ENCODE results near the gene IFNL3. TPM values are rescaled to one million over a fixed set of nuclear protein-coding genes. Genes with fewer than 3 reads are reported as not detected.
A peak's percentile ranks its signal among the peaks of the same experiment; 100 is the strongest.
"Not testable (repeated sequence)": the region's sequence is repeated elsewhere in the genome, so short reads cannot be mapped to it uniquely, and the experiment has no call there.

The IFNL3 gene
- polyA plus RNA-seq, 1 donor, result not detected

DNA sequence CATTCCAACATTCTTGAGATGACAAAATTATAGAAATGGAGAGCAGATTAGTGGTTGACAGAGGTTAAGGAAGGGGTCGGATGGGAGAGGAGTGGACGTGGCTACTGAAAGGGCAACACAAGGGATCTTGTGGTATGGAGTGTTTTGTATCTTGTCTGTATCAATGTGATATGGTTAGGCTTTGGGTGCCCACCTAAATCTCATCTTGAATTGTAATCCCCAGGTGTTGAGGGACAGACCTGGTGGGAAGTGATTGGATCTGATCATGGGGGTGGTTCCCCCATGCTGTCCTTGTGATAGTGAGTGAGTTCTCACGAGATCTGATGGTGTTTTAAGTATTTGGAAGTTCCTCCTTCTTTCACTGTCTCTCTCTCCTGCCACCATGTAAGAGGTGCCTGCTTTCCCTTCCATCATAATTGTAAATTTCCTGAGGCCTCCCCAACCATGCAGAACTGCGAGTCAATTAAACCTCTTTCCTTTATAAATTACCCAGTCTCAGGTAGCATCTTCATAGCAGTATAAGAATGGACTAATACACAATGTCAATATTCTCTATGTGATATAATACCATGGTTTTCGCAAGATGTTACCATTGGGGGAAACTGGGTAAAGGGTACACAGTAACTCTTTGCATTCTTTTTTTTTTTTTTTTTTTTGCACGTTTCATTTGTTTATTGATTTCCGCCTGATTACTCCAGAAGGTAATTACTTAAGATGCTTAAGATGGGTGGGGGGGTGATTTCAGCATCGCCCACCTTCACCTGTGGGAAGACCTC is 8.8 kb upstream of the IFNL3 start:
- Histone ChIP-seq H3K27me3 (ENCODE audit: control insufficient read depth, insufficient read depth, low read length) (peaks cover 22% of the 10 kb centered on the region), H3K4me1 (ENCODE audit: control insufficient read depth, insufficient read depth, low read length) (peaks cover 7% of the 10 kb centered on the region), H3K9me3 (ENCODE audit: control insufficient read depth, low read depth, low read length) (no peaks in the 10 kb centered on the region), H3K36me3 (ENCODE audit: control insufficient read depth, insufficient read depth, low read length) (no peaks in the 10 kb centered on the region), H3K27ac (ENCODE audit: low read length) (no peak overlapping the region), H3K4me3 (ENCODE audit: low read length) (no peak overlapping the region)
- 92% methylated on average over 2 of the region's 8 CpGs for WGBS (ENCODE audit: insufficient coverage, low lambda C conversion rate)
- no peak for DNase-seq

DNA sequence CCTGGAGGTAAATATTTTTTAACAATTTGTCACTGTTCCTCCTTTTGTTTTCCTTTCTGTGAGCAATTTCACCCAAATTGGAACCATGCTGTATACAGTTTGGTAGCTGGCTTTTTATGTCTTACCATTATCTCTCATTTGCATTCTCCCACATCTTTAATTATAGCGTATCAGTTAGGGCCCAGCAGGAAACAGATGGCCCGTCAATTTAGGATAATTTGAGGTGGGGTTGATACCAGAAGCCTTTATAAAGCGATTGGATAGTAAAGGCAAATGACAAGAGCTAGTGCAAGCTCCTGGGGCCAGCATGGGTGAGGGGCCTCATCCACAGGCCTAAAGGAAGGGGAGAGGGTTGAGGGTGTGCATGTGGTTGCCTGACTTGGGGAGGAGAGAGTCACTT is 7.7 kb upstream of the IFNL3 start:
- H3K36me3 ChIP-seq (ENCODE audit: control insufficient read depth, insufficient read depth, low read length), result no peaks in the 10 kb centered on the region
- H3K9me3 ChIP-seq (ENCODE audit: control insufficient read depth, low read depth, low read length), result peaks cover 5% of the 10 kb centered on the region
- DNase-seq, result no peak
- 80% methylated on average over 1 of the region's 3 CpGs for WGBS (ENCODE audit: insufficient coverage, low lambda C conversion rate)
- peaks cover 32% of the 10 kb centered on the region for H3K27me3 ChIP-seq (ENCODE audit: control insufficient read depth, insufficient read depth, low read length)
- H3K4me1 ChIP-seq (ENCODE audit: control insufficient read depth, insufficient read depth, low read length), result peaks cover 12% of the 10 kb centered on the region
- H3K4me3 ChIP-seq (ENCODE audit: low read length), result no peak overlapping the region
- no peak overlapping the region for H3K27ac ChIP-seq (ENCODE audit: low read length)

DNA sequence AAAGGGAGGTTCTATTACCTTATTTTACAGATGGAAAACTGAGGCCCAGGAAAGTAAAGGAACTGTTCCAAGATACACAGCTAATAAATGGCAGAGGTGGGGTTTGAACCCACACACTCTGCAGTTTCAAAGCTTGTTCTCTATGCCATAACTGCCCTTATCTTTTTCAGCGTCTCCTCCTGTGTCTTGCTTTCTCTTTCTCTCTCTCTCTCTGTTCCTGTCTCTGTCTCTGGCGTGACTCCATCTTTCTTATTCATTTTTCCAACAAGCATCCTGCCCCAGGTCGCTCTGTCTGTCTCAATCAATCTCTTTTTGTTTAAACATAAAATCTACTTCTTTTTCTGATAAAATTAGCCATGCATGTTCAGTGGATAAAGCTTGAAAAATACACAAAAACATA is 7.0 kb upstream of the IFNL3 start:
- H3K9me3 ChIP-seq (ENCODE audit: control insufficient read depth, low read depth, low read length), result peaks cover 5% of the 10 kb centered on the region
- peaks cover 17% of the 10 kb centered on the region for H3K4me1 ChIP-seq (ENCODE audit: control insufficient read depth, insufficient read depth, low read length)
- H3K27ac ChIP-seq (ENCODE audit: low read length), result no peak overlapping the region
- no peaks in the 10 kb centered on the region for H3K36me3 ChIP-seq (ENCODE audit: control insufficient read depth, insufficient read depth, low read length)
- peaks cover 38% of the 10 kb centered on the region for H3K27me3 ChIP-seq (ENCODE audit: control insufficient read depth, insufficient read depth, low read length)
- no peak overlapping the region for H3K4me3 ChIP-seq (ENCODE audit: low read length)
- no peak for DNase-seq
- WGBS (ENCODE audit: insufficient coverage, low lambda C conversion rate), result 47% methylated on average over 3 of the region's 3 CpGs

DNA sequence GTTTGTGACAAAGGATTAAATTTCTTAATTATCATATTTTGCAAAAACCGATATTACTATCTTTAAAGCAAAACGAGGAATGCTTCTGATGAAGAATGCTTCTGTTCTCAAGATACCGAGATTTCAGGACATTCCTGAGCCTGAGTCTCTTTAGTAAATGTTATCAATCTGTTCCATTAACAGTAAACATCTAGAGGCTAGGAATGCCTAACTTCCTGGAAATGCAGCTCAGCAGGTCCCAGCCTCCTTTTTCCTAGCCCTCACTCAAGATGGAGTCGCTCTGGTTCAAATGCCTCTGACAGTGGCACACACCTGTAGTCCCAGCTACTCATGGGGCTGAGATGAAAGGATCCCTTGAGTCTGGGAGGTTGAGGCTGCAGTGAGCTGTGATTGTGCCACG is 6.3 kb upstream of the IFNL3 start:
- Histone ChIP-seq H3K27ac (ENCODE audit: low read length) (no peak overlapping the region), H3K36me3 (ENCODE audit: control insufficient read depth, insufficient read depth, low read length) (no peaks in the 10 kb centered on the region), H3K4me3 (ENCODE audit: low read length) (no peak overlapping the region), H3K9me3 (ENCODE audit: control insufficient read depth, low read depth, low read length) (peaks cover 5% of the 10 kb centered on the region), H3K4me1 (ENCODE audit: control insufficient read depth, insufficient read depth, low read length) (peaks cover 17% of the 10 kb centered on the region), H3K27me3 (ENCODE audit: control insufficient read depth, insufficient read depth, low read length) (peaks cover 36% of the 10 kb centered on the region)
- WGBS (ENCODE audit: insufficient coverage, low lambda C conversion rate), result no CpG with 5 or more reads among the region's 5 CpGs
- DNase-seq, result no peak

DNA sequence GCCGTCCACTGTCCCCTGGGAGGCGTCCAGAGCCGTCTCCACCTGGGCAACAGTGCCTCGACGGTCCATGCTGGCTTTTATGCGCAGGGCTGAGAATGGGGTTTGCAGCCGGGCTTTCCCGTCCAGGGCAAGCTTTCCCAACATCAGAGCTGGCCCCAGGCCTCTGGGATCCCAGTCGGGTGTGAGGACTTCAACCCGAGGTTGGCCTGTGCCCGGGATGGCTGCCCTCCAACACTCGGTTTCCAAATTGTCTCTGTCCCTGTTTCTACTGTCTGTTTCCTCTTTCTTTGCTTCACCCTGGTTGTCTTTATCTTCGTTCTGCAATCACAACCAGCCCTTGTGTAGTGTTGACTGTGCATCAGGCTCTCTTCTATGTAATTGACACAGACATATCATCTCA is 4.0 kb upstream of the IFNL3 start, which contains the start of gene IFNL4:
TSS of gene IFNL4 (minus strand) at position 51 of the 400 bp plus-strand sequence.
- Histone ChIP-seq H3K4me3 (ENCODE audit: low read length) (no peak within 1 kb of the TSS), H3K27me3 (ENCODE audit: control insufficient read depth, insufficient read depth, low read length) (peaks cover 36% of the 10 kb centered on the region), H3K4me1 (ENCODE audit: control insufficient read depth, insufficient read depth, low read length) (peaks cover 11% of the 10 kb centered on the region), H3K27ac (ENCODE audit: low read length) (no peak within 1 kb of the TSS), H3K36me3 (ENCODE audit: control insufficient read depth, insufficient read depth, low read length) (no peaks in the 10 kb centered on the region), H3K9me3 (ENCODE audit: control insufficient read depth, low read depth, low read length) (peaks cover 5% of the 10 kb centered on the region)
- WGBS (ENCODE audit: insufficient coverage, low lambda C conversion rate), result 51% methylated on average over 2 of the region's 13 CpGs
- no peak for DNase-seq

DNA sequence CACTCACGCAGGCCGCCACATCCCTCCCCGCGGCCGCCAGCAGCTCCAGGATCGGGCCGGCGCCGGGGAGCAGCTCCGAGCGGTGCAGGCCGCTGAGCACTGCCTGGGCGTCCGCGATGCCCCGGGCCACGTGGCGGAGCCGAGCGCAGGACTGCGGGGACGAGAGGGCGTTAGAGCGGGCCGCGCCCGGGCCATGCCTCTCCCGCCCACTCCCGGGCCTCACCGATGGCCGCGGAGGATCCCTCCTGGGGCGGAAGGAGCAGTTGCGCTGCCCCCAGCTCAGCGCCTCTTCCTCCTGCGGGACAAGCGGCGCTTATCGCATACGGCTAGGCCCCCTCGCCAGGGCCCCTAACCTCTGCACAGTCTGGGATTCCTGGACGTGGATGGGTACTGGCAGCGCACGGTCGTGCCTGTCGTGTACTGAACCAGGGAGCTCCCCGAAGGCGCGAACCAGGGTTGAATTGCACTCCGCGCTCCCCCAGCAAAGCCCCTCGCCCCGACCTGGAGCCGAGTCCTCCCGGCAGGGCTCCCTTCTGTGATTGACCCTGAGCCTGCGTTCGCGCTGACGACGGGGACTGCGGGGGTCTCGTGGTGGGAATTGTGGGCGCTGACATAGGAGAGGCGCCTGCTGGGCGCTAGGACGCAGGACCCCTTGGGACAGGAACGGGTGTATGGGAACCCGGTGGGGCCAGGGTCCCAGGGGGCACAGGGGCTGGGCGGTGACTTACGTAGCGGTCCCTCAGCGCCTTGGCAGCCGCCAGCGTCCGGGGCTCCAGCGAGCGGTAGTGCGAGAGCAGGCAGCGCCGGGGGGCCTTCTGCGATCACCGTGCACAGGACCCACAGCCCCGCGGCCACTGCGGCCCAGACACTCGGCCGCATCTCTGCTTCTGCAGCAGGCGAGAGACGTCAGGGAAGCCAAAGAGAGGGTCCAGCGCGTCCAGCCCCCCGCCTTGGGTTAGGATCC is 3.2 kb upstream of the IFNL3 start:
- Histone ChIP-seq H3K9me3 (ENCODE audit: control insufficient read depth, low read depth, low read length) (peaks cover 5% of the 10 kb centered on the region), H3K27ac (ENCODE audit: low read length) (no peak overlapping the region), H3K27me3 (ENCODE audit: control insufficient read depth, insufficient read depth, low read length) (peaks cover 36% of the 10 kb centered on the region), H3K4me3 (ENCODE audit: low read length) (no peak overlapping the region), H3K36me3 (ENCODE audit: control insufficient read depth, insufficient read depth, low read length) (no peaks in the 10 kb centered on the region), H3K4me1 (ENCODE audit: control insufficient read depth, insufficient read depth, low read length) (peaks cover 11% of the 10 kb centered on the region)
- peak in 1 of 2 donors; percentile 64 for DNase-seq
- no CpG with 5 or more reads among the region's 92 CpGs for WGBS (ENCODE audit: insufficient coverage, low lambda C conversion rate)

DNA sequence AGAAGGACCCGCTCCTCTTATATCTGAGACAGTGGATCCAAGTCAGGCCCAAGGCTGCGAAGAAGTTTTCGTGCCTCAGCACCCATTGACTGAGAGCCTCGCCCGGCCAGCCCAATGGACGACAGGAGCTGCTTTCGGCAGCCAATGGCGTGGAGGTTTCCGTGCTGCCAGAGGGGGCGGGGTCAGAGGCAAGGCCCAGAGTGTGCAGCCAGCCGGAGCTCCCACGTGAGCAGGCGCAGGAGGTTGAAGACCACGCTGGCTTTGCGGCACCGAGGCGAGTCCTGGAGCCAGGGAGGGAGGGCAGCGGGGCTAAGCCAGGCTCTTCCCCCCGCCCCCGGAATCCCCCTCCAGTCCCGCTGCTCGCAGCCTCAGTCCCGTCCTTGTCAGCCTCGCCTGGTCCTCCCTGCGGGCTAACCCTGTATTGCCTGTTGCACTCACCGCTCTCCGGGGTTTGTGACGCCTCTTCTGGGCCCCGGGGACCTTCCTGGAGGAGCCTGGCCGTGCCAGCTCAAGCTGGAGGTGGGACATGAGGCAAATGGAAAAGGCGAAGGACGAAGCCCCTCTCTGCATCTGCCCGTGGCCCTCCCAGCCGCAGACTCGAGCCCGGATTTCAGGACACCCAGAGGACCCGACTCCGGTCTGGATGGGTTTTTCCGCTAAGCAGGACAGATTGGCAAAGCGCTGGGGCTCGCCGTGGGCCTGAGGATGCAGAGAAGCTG is 2.3 kb upstream of the IFNL3 start:
- DNase-seq, result peak in 1 of 2 donors; percentile 25
- no CpG with 5 or more reads among the region's 42 CpGs for WGBS (ENCODE audit: insufficient coverage, low lambda C conversion rate)
- Histone ChIP-seq H3K36me3 (ENCODE audit: control insufficient read depth, insufficient read depth, low read length) (no peaks in the 10 kb centered on the region), H3K27me3 (ENCODE audit: control insufficient read depth, insufficient read depth, low read length) (peaks cover 36% of the 10 kb centered on the region), H3K4me1 (ENCODE audit: control insufficient read depth, insufficient read depth, low read length) (peaks cover 11% of the 10 kb centered on the region), H3K4me3 (ENCODE audit: low read length) (no peak overlapping the region), H3K9me3 (ENCODE audit: control insufficient read depth, low read depth, low read length) (peaks cover 5% of the 10 kb centered on the region), H3K27ac (ENCODE audit: low read length) (no peak overlapping the region)

DNA sequence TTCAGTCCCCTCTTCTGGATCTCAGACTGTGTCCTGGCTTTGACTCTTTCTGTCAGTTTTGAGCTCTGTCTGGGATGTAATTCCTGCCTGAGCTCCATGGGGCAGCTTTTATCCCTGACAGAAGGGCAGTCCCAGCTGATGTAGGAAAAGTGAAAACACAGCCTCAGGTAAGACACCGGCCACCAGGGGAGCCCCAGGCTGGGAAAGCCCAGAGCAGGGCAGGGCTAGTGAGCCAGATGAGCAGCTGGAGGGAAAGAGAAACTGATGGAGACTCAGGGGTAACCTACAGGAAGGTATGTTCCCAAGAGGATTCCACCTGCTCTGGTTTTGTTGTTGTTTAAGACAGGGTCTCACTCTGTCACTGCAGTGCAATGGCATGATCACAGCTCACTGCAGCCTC is 360 bp upstream of the IFNL3 start:
- DNase-seq; H3K27ac ChIP-seq (ENCODE audit: low read length); H3K36me3 ChIP-seq (ENCODE audit: control insufficient read depth, insufficient read depth, low read length); H3K4me3 ChIP-seq (ENCODE audit: low read length); H3K9me3 ChIP-seq (ENCODE audit: control insufficient read depth, low read depth, low read length): not testable (repeated sequence)
- H3K4me1 ChIP-seq (ENCODE audit: control insufficient read depth, insufficient read depth, low read length), result peaks cover 11% of the 10 kb centered on the region
- no CpG with 5 or more reads among the region's 1 CpG for WGBS (ENCODE audit: insufficient coverage, low lambda C conversion rate)
- peaks cover 37% of the 10 kb centered on the region for H3K27me3 ChIP-seq (ENCODE audit: control insufficient read depth, insufficient read depth, low read length)

DNA sequence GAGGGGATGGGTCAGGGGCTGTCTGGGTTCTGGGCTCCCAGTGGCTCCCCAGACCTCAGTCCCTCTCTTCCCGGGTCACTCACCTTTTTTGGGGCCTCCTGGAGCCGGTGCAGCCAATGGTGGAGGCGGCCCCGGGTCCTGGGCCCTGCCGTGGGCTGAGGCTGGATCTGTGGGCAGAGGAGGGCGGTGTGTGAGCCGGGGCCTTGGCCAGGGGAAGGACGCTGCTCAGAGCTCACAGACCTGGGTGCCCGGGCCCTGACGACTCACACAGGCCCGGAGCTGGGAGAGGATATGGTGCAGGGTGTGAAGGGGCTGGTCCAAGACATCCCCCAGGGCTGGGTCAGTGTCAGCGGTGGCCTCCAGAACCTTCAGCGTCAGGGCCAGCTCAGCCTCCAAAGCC is 1.1 kb downstream of the IFNL3 start:
- not testable (repeated sequence) for H3K27ac ChIP-seq (ENCODE audit: low read length); DNase-seq; H3K36me3 ChIP-seq (ENCODE audit: control insufficient read depth, insufficient read depth, low read length); H3K4me3 ChIP-seq (ENCODE audit: low read length); H3K9me3 ChIP-seq (ENCODE audit: control insufficient read depth, low read depth, low read length)
- WGBS (ENCODE audit: insufficient coverage, low lambda C conversion rate), result no CpG with 5 or more reads among the region's 13 CpGs
- H3K4me1 ChIP-seq (ENCODE audit: control insufficient read depth, insufficient read depth, low read length), result peaks cover 11% of the 10 kb centered on the region
- H3K27me3 ChIP-seq (ENCODE audit: control insufficient read depth, insufficient read depth, low read length), result peaks cover 30% of the 10 kb centered on the region

DNA sequence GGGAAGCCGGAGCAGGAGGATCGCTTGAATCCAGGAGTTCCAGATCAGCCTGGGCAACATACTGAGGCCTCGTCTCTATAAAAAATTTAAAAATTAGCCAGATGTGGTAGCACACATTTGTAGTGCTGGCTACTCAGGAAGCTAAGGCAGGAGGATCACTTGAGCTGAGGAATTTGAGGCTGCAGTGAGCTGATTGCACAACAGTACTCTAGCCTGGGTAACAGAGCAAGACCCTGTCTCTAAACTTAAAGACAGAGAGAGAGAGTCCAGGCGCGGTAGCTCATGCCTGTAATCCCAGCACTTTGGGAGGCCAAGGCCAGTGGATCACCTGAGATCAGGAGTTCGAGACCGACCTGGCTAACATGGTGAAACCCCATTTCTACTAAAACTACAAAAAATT is 4.4 kb downstream of the IFNL3 start:
- H3K4me3 ChIP-seq (ENCODE audit: low read length), result no peak overlapping the region
- no peaks in the 10 kb centered on the region for H3K9me3 ChIP-seq (ENCODE audit: control insufficient read depth, low read depth, low read length)
- peaks cover 4% of the 10 kb centered on the region for H3K4me1 ChIP-seq (ENCODE audit: control insufficient read depth, insufficient read depth, low read length)
- peaks cover 14% of the 10 kb centered on the region for H3K27me3 ChIP-seq (ENCODE audit: control insufficient read depth, insufficient read depth, low read length)
- H3K36me3 ChIP-seq (ENCODE audit: control insufficient read depth, insufficient read depth, low read length), result no peaks in the 10 kb centered on the region
- WGBS (ENCODE audit: insufficient coverage, low lambda C conversion rate), result no CpG with 5 or more reads among the region's 7 CpGs
- H3K27ac ChIP-seq (ENCODE audit: low read length), result no peak overlapping the region
- DNase-seq, result no peak

Measured in large intestine (tissue), 3 donors.